SU-DHL-6 (cell line): ENCODE measurements around the gene PPP6R3.

Source experiments
- CTCF ChIP-seq: fragments of 200-600 bp; sonication (generic); IDR thresholded peaks from one replicate; pipeline ENCODE4 v1.5.1; 2017; ENCODE audit warnings: antibody characterized with exemption, mild to moderate bottlenecking, low read length, moderate library complexity; ENCODE audit not compliant: insufficient read depth, poor library complexity, severe bottlenecking
- EZH2phosphoT487 ChIP-seq: fragments of 200-600 bp; sonication (generic), shearing (Covaris generic); conservative IDR thresholded peaks from 2 replicates; pipeline ENCODE4 v1.6.1; 2018; ENCODE audit warnings: mild to moderate bottlenecking, antibody characterized with exemption, low read length, moderate library complexity, mixed read lengths

GRCh38 chr11:68615657-68616056 lies 155.1 kb downstream of the PPP6R3 start:
- TF ChIP-seq CTCF (no peak), EZH2phosphoT487 (no peak)
